NCI-H524 (cell line): ENCODE measurements around the gene PPP3CA.
"Not testable (repeated sequence)": the region's sequence is repeated elsewhere in the genome, so short reads cannot be mapped to it uniquely, and the experiment has no call there.

Experiments
- DNase-seq, 2 experiments: peaks; one replicate each; lab custom pipeline; 2025; lab: John Stamatoyannopoulos, UW

PPP3CA gene

GRCh38 chr4:101211146-101211553 lies 136.2 kb downstream of the PPP3CA start:
- no peak for DNase-seq

GRCh38 chr4:101210331-101210730 lies 137.0 kb downstream of the PPP3CA start:
- DNase-seq: no peak

GRCh38 chr4:101208171-101208570 lies 139.2 kb downstream of the PPP3CA start:
- no peak for DNase-seq

GRCh38 chr4:101205916-101206315 lies 141.4 kb downstream of the PPP3CA start:
- no peak for DNase-seq

- DNase-seq: peak; percentile 47 to 80
These were observed 145.9 kb downstream of the PPP3CA start for GRCh38 chr4:101201421-101201820.

GRCh38 chr4:101200561-101200960 lies 146.8 kb downstream of the PPP3CA start:
- DNase-seq: no peak

- peak; percentile 21 to 46 for DNase-seq
These were observed 147.6 kb downstream of the PPP3CA start for GRCh38 chr4:101199507-101200285.

- DNase-seq: peak; percentile 40 to 62
These were observed 148.5 kb downstream of the PPP3CA start for GRCh38 chr4:101198682-101199339.

- DNase-seq: no peak
These were observed 150.0 kb downstream of the PPP3CA start for GRCh38 chr4:101197350-101197749.

- no peak for DNase-seq
These were observed 155.1 kb downstream of the PPP3CA start for GRCh38 chr4:101192244-101192643.

GRCh38 chr4:101191302-101192098 lies 155.8 kb downstream of the PPP3CA start:
- DNase-seq: no peak

- no peak for DNase-seq
These were observed 156.6 kb downstream of the PPP3CA start for GRCh38 chr4:101190751-101191150.

GRCh38 chr4:101188906-101189305 lies 158.4 kb downstream of the PPP3CA start:
- no peak for DNase-seq

GRCh38 chr4:101187841-101188240 lies 159.5 kb downstream of the PPP3CA start:
- DNase-seq: peak in 1 of 2 experiments; percentile 36

- DNase-seq: no peak
These were observed 160.7 kb downstream of the PPP3CA start for GRCh38 chr4:101186567-101187184.

- no peak for DNase-seq
These were observed 162.7 kb downstream of the PPP3CA start for GRCh38 chr4:101184668-101185067.

GRCh38 chr4:101183666-101184373 lies 163.5 kb downstream of the PPP3CA start:
- DNase-seq: no peak

- no peak for DNase-seq
These were observed 164.1 kb downstream of the PPP3CA start for GRCh38 chr4:101183221-101183620.

- DNase-seq: not testable (repeated sequence)
These were observed 164.6 kb downstream of the PPP3CA start for GRCh38 chr4:101182688-101183087.

- DNase-seq: no peak
These were observed 168.6 kb downstream of the PPP3CA start for GRCh38 chr4:101178731-101179130.

- DNase-seq: no peak
These were observed 170.2 kb downstream of the PPP3CA start for GRCh38 chr4:101177154-101177553.
